Loucy (cell line): ENCODE results near the gene RPUSD1.

Experiments used
- H2AFZ ChIP-seq: fragments of 200-600 bp; sonication (generic); 2 replicates; pipeline ENCODE4 v1.6.0; 2016; ENCODE audit warnings: antibody characterized with exemption, mild to moderate bottlenecking, low read length, moderate library complexity
- H3F3A ChIP-seq: fragments of 200-600 bp; 2 replicates; pipeline ENCODE4 v1.6.0; 2016; ENCODE audit warnings: antibody characterized with exemption, low read depth, mild to moderate bottlenecking
- H3K27me3 ChIP-seq: fragments of 200-600 bp; sonication (generic); 2 replicates; pipeline ENCODE4 v1.6.1; 2014; ENCODE audit warnings: low read length, mild to moderate bottlenecking; ENCODE audit not compliant: insufficient read depth, poor library complexity, severe bottlenecking
- H3K36me3 ChIP-seq: fragments of 200-600 bp; sonication (generic); 2 replicates; pipeline ENCODE4 v1.6.1; 2016; ENCODE audit warnings: low read length; ENCODE audit not compliant: insufficient read depth
- H3K4me1 ChIP-seq: fragments of 200-600 bp; sonication (generic); 2 replicates; pipeline ENCODE4 v1.5.1; 2014; ENCODE audit warnings: low read length, mild to moderate bottlenecking; ENCODE audit not compliant: insufficient read depth, poor library complexity, severe bottlenecking
- H3K4me2 ChIP-seq: fragments of 200-600 bp; sonication (generic); 2 replicates; pipeline ENCODE4 v1.6.0; 2014; ENCODE audit warnings: antibody characterized with exemption, low read length, low read depth, mild to moderate bottlenecking; ENCODE audit not compliant: poor library complexity, severe bottlenecking
- H3K4me3 ChIP-seq: fragments of 200-600 bp; sonication (generic); 2 replicates; pipeline ENCODE4 v1.5.1; 2014; ENCODE audit warnings: low read length, mild to moderate bottlenecking, mixed read lengths; ENCODE audit not compliant: poor library complexity, severe bottlenecking
- H3K79me2 ChIP-seq: fragments of 200-600 bp; sonication (generic); 2 replicates; pipeline ENCODE4 v1.6.1; 2014; ENCODE audit warnings: low read length; ENCODE audit not compliant: insufficient read depth
- H3K9ac ChIP-seq: fragments of 200-600 bp; sonication (generic); 2 replicates; pipeline ENCODE4 v1.6.0; 2014; ENCODE audit warnings: mild to moderate bottlenecking, low read depth, low read length, moderate library complexity; ENCODE audit not compliant: poor library complexity, severe bottlenecking
- H3K9me2 ChIP-seq: fragments of 200-600 bp; sonication (generic); replicated peaks from 2 replicates; pipeline ENCODE4 v1.6.1; 2016; ENCODE audit warnings: low read depth, low read length, mixed read lengths
- H3K9me3 ChIP-seq: fragments of 200-600 bp; sonication (generic); 2 replicates; pipeline ENCODE4 v1.6.1; 2014; ENCODE audit warnings: mild to moderate bottlenecking, antibody characterized with exemption, low read length, low read depth; ENCODE audit not compliant: insufficient read depth
- H4K20me1 ChIP-seq: fragments of 200-600 bp; sonication (generic); 2 replicates; pipeline ENCODE4 v1.6.0; 2014; ENCODE audit warnings: antibody characterized with exemption, low read length, mild to moderate bottlenecking; ENCODE audit not compliant: insufficient read depth, poor library complexity, severe bottlenecking
- CTCF ChIP-seq: fragments of 200-600 bp; sonication (generic); conservative IDR thresholded peaks from 2 replicates; pipeline ENCODE4 v1.5.1; 2014; ENCODE audit warnings: mild to moderate bottlenecking, antibody characterized with exemption, low read length
- EZH2phosphoT487 ChIP-seq: fragments of 200-600 bp; IDR thresholded peaks from 2 replicates; pipeline ENCODE4 v1.6.1; 2018; ENCODE audit warnings: antibody characterized with exemption, mild to moderate bottlenecking, moderate library complexity, borderline replicate concordance

Gene RPUSD1

GRCh38 chr16:774086-775001 lies 13.8 kb downstream of the RPUSD1 start:
- H3K4me1 ChIP-seq, result no peaks in the 10 kb centered on the region
- H3K9me3 ChIP-seq, result no peaks in the 10 kb centered on the region
- no peak overlapping the region for H3K4me2 ChIP-seq

GRCh38 chr16:772959-773358 lies 15.2 kb downstream of the RPUSD1 start:
- no peak overlapping the region for H3K9ac ChIP-seq
- no peaks in the 10 kb centered on the region for H3K4me1 ChIP-seq
- no peaks in the 10 kb centered on the region for H3K79me2 ChIP-seq
- TF ChIP-seq EZH2phosphoT487, result no peak
- no peak for TF ChIP-seq CTCF
- H3K27me3 ChIP-seq, result no peaks in the 10 kb centered on the region
- H3K4me2 ChIP-seq, result no peak overlapping the region
- H3K9me2 ChIP-seq, result no peaks in the 10 kb centered on the region
- no peaks in the 10 kb centered on the region for H3K9me3 ChIP-seq
- no peaks in the 10 kb centered on the region for H3K36me3 ChIP-seq
- H3F3A ChIP-seq, result no peaks in the 10 kb centered on the region
- no peak overlapping the region for H3K4me3 ChIP-seq
- no peak overlapping the region for H2AFZ ChIP-seq
- H4K20me1 ChIP-seq, result no peaks in the 10 kb centered on the region

More at GRCh38 chr16:774086-775001, 13.8 kb downstream of the RPUSD1 start:
- H4K20me1 ChIP-seq, result no peaks in the 10 kb centered on the region
- H3K36me3 ChIP-seq, result no peaks in the 10 kb centered on the region
- H3F3A ChIP-seq, result no peaks in the 10 kb centered on the region
- H3K79me2 ChIP-seq, result no peaks in the 10 kb centered on the region
- no peak overlapping the region for H2AFZ ChIP-seq
- H3K27me3 ChIP-seq, result no peaks in the 10 kb centered on the region
- no peaks in the 10 kb centered on the region for H3K9me2 ChIP-seq
- TF ChIP-seq CTCF, result no peak
- no peak for TF ChIP-seq EZH2phosphoT487
- no peak overlapping the region for H3K4me3 ChIP-seq
- H3K9ac ChIP-seq, result no peak overlapping the region

GRCh38 chr16:770411-770810 lies 17.8 kb downstream of the RPUSD1 start:
- H3K4me2 ChIP-seq, result no peak overlapping the region
- H4K20me1 ChIP-seq, result no peaks in the 10 kb centered on the region
- H3K9ac ChIP-seq, result no peak overlapping the region
- no peak overlapping the region for H2AFZ ChIP-seq
- no peaks in the 10 kb centered on the region for H3F3A ChIP-seq
- no peaks in the 10 kb centered on the region for H3K9me2 ChIP-seq
- H3K27me3 ChIP-seq, result no peaks in the 10 kb centered on the region
- no peaks in the 10 kb centered on the region for H3K36me3 ChIP-seq
- H3K4me1 ChIP-seq, result no peaks in the 10 kb centered on the region
- TF ChIP-seq CTCF (no peak), EZH2phosphoT487 (no peak)
- no peaks in the 10 kb centered on the region for H3K79me2 ChIP-seq
- H3K9me3 ChIP-seq, result no peaks in the 10 kb centered on the region
- no peak overlapping the region for H3K4me3 ChIP-seq
